Esophagus muscularis mucosa (tissue), 4 donors: ENCODE data around the gene HABP4. TPM values are rescaled to one million over a fixed set of nuclear protein-coding genes. Genes with fewer than 3 reads are reported as not detected.
A peak's percentile ranks its signal among the peaks of the same experiment; 100 is the strongest.

Experiments used
- DNase-seq: peaks from one replicate; pipeline ENCODE4 v3.0.0-alpha.2; 2017; ENCODE audit errors: extremely low spot score
- H3K27ac ChIP-seq, 4 donors: fragments of 200-600 bp; sonication (generic); replicated peaks in 1 of 4; 1 replicate in 3 of 4; 2 replicates in 1 of 4; pipeline ENCODE4 v1.5.1; 2016 to 2019; ENCODE audit warnings: mild to moderate bottlenecking in 1 of 4
- H3K27me3 ChIP-seq, 4 donors: fragments of 200-600 bp; sonication (generic); one replicate each; pipeline versions ENCODE4 v1.5.1 to v1.6.0; 2016 to 2019
- H3K36me3 ChIP-seq, 4 donors: fragments of 200-600 bp; sonication (generic); one replicate each; pipeline ENCODE4 v1.5.1; 2016 to 2019
- H3K4me1 ChIP-seq, 4 donors: fragments of 200-600 bp; sonication (generic); one replicate each; pipeline ENCODE4 v1.5.1; 2016 to 2019
- H3K4me3 ChIP-seq, 4 donors: fragments of 200-600 bp; sonication (generic); 1 replicate in 2 of 4; 2 replicates in 2 of 4; pipeline ENCODE4 v1.5.1; 2016 to 2019; ENCODE audit warnings: mild to moderate bottlenecking in 4 of 4, moderate library complexity in 1 of 4
- H3K9me3 ChIP-seq, 4 donors: fragments of 200-600 bp; sonication (generic); 1 replicate in 3 of 4; 2 replicates in 1 of 4; pipeline ENCODE4 v1.5.1; 2016 to 2019
- CTCF ChIP-seq, 3 experiments: fragments of 200-600 bp in 2 of 3; fragments of 450-650 bp in 1 of 3; sonication (generic) in 2 of 3; IDR thresholded peaks; one replicate each; pipeline ENCODE4 v1.5.1; 2017 to 2019; ENCODE audit warnings: antibody characterized with exemption in 3 of 3, mild to moderate bottlenecking in 2 of 3, moderate library complexity in 1 of 3
- EP300 ChIP-seq: sonication (generic); formaldehyde crosslinking; IDR thresholded peaks from one replicate; pipeline ENCODE4 v1.6.1; 2017; ENCODE audit warnings: antibody characterized with exemption
- POLR2A ChIP-seq: fragments of 450-650 bp; IDR thresholded peaks from one replicate; pipeline ENCODE4 v1.6.1; 2017; ENCODE audit warnings: antibody characterized with exemption, moderate library complexity, mild to moderate bottlenecking, low read depth
- POLR2AphosphoS5 ChIP-seq, 2 donors: sonication (generic); formaldehyde crosslinking; IDR thresholded peaks; one replicate each; pipeline ENCODE4 v1.6.1; 2017; ENCODE audit warnings: antibody characterized with exemption in 2 of 2
- WGBS: methylation state at CpG from one replicate; pipeline ENCODE4 v1.1.5; 2018; 5-methylcytosine and 5-hydroxymethylcytosine counted together
- intact Hi-C: fragments of 100-400 bp; cut with DNase I; formaldehyde crosslinking; loops from one replicate; pipeline ENCODE4 v1.15.1; 2023
- total RNA-seq, 4 donors: library from RNA; depleted of rRNA; stranded (reverse); fragments of >200 nt; gene quantifications; one replicate each; pipeline versions ENCODE4 v1.1.0 to v1.2.1, GENCODE V29; 2016

HABP4 gene
- total RNA-seq, 4 donors from 2014 or later, result 38.4 to 97.2 (median 54.2) TPM

GRCh38 chr9:96449523-96449844 is 485 bp upstream of the HABP4 start:
- WGBS, result 0% methylated on average over 7 of the region's 7 CpGs
- peak overlapping the region; percentile 79 to 97 (median 92) for H3K27ac ChIP-seq
- no peaks in the 10 kb centered on the region for H3K27me3 ChIP-seq
- peak overlapping the region; percentile 76 to 92 (median 83) for H3K4me3 ChIP-seq
- H3K9me3 ChIP-seq, result no peaks in the 10 kb centered on the region
- peaks cover 7 to 42% (median 36%) of the 10 kb centered on the region in 4 donors for H3K4me1 ChIP-seq
- no peak for TF ChIP-seq POLR2A
- TF ChIP-seq CTCF (IDR thresholded peaks at IDR 0.05), result no peak
- no peak for TF ChIP-seq POLR2AphosphoS5 (IDR thresholded peaks at IDR 0.05)
- no peak for TF ChIP-seq EP300
- intact Hi-C loops, result loop anchor here (2.0 kb wide), 1 partner anchor 35 kb away; no protein-coding TSS in a partner anchor
- no peak for DNase-seq
- no peaks in the 10 kb centered on the region for H3K36me3 ChIP-seq

GRCh38 chr9:96450613-96451528 is 902 bp downstream of the HABP4 start:
- Histone ChIP-seq H3K4me3 (peak overlapping the region; percentile 76 to 92 (median 83)), H3K27me3 (no peaks in the 10 kb centered on the region), H3K36me3 (no peaks in the 10 kb centered on the region), H3K27ac (peak overlapping the region; percentile 88 to 97 (median 94)), H3K4me1 (peaks cover 7 to 42% (median 36%) of the 10 kb centered on the region in 4 donors), H3K9me3 (no peaks in the 10 kb centered on the region)
- WGBS, result 3% methylated on average over 10 of the region's 63 CpGs
- TF ChIP-seq POLR2AphosphoS5 (IDR thresholded peaks at IDR 0.05) (peak; percentile 56 to 57), CTCF (IDR thresholded peaks at IDR 0.05) (no peak), EP300 (no peak), POLR2A (no peak)
- DNase-seq, result no peak
- intact Hi-C loops, result loop anchor here (5.0 to 10.0 kb wide), 2 partner anchors 116 to 204 kb away; partner anchors contain the start of gene PRXL2C

DNA sequence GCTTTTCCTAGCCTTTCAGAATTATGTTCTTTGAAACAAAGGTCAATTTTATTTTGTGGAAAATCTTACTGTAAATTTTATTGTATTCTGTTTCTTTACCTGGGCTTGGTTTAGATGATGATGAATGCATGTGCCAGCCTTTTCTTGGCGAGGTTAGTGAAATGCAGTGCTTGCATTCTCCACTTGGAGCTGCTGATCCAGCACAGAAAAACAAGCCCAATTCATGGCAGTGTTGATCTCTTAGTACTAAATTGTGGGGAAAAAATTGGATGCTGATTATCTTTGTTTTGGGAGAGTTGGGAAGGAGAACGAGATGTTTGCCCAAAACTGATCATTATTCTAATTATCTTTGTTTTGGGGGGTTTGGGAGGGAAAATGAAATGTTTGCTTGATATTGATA is 3.7 kb downstream of the HABP4 start:
- Histone ChIP-seq H3K4me3 (no peak overlapping the region), H3K27me3 (no peaks in the 10 kb centered on the region), H3K36me3 (peaks cover 0 to 5% (median under 1%) of the 10 kb centered on the region in 4 donors), H3K4me1 (peaks cover 7 to 49% (median 41%) of the 10 kb centered on the region in 4 donors), H3K9me3 (no peaks in the 10 kb centered on the region), H3K27ac (peak overlapping the region in 1 of 4 donors; percentile 29)
- WGBS, result 55% methylated on average over 2 of the region's 2 CpGs
- TF ChIP-seq EP300 (no peak), CTCF (IDR thresholded peaks at IDR 0.05) (peak; percentile 51 to 67 (median 61))
- intact Hi-C loops, result loop anchor here (5.0 to 10.0 kb wide), 2 partner anchors 114 to 201 kb away; partner anchors contain the start of gene PRXL2C
- DNase-seq, result no peak

- WGBS, result 95% methylated on average over 4 of the region's 4 CpGs
- no peak overlapping the region for H3K27ac ChIP-seq
- H3K36me3 ChIP-seq, result peaks cover 0 to 29% (median 14%) of the 10 kb centered on the region in 4 donors
- H3K4me3 ChIP-seq, result no peak overlapping the region
- no peaks in the 10 kb centered on the region for H3K27me3 ChIP-seq
- TF ChIP-seq POLR2AphosphoS5 (IDR thresholded peaks at IDR 0.05) (no peak), POLR2A (no peak), EP300 (no peak), CTCF (IDR thresholded peaks at IDR 0.05) (no peak)
- intact Hi-C loops, result loop anchor here (10.0 kb wide), 1 partner anchor 198 kb away; the partner anchor contains the start of gene PRXL2C
- H3K4me1 ChIP-seq, result peaks cover 7 to 29% (median 22%) of the 10 kb centered on the region in 4 donors
- DNase-seq, result no peak
- H3K9me3 ChIP-seq, result no peaks in the 10 kb centered on the region
Measured at GRCh38 chr9:96457266-96457665, 7.3 kb downstream of the HABP4 start.
